WTC11 (cell line): Measurements from ENCODE around the gene ZGPAT. TPM values are rescaled to one million over a fixed set of nuclear protein-coding genes. Genes with fewer than 3 reads are reported as not detected.

Source experiments
- ATAC-seq: fragments of 200-7000 bp; cut with Tn5 transposase; 2 replicates; pipeline ENCODE4 v1.10.0; 2021; ENCODE audit warnings: mild to moderate bottlenecking, moderate library complexity
- CTCF ChIA-PET: fragments of 300-600 bp; sonication (Branson Sonifier 250); formaldehyde crosslinking; loops from one replicate; lab custom pipeline; 2021; ENCODE audit warnings: antibody characterized with exemption; lab: Charles Lee
- POLR2A ChIA-PET: fragments of 350-600 bp; sonication (Branson Sonifier 250); formaldehyde crosslinking; loops from one replicate; lab custom pipeline; 2021; ENCODE audit warnings: antibody characterized with exemption; lab: Charles Lee
- DNase-seq: peaks from one replicate; pipeline ENCODE4 v3.0.0; 2021; ENCODE audit warnings: low spot score
- H3K27ac Mint-ChIP-seq: 2 replicates; pipeline ENCODE4 v1.8.0; 2021; ENCODE audit warnings: mixed read lengths
- H3K27me3 Mint-ChIP-seq: 2 replicates; pipeline ENCODE4 v1.8.0; 2021; ENCODE audit warnings: low read depth, mild to moderate bottlenecking, moderate library complexity, mixed read lengths
- H3K36me3 Mint-ChIP-seq: 2 replicates; pipeline ENCODE4 v1.8.0; 2021; ENCODE audit warnings: mixed read lengths
- H3K4me1 Mint-ChIP-seq: 2 replicates; pipeline ENCODE4 v1.8.0; 2022; ENCODE audit warnings: mixed read lengths
- H3K4me3 Mint-ChIP-seq: 2 replicates; pipeline ENCODE4 v1.8.0; 2021; ENCODE audit warnings: mild to moderate bottlenecking, moderate library complexity, mixed read lengths
- H3K9me3 Mint-ChIP-seq: 2 replicates; pipeline ENCODE4 v1.8.0; 2021; ENCODE audit warnings: mixed read lengths
- FOXP1 ChIP-seq: sonication (generic); formaldehyde crosslinking; IDR thresholded peaks from 2 replicates; pipeline ENCODE4 v1.8.0; 2022; ENCODE audit warnings: missing genetic modification reagents, mild to moderate bottlenecking, moderate library complexity, borderline replicate concordance
- HMGA2 ChIP-seq: fragments of 250-450 bp; sonication (Bioruptor Pico); IDR thresholded peaks from 2 replicates; pipeline ENCODE4 v1.4.0; 2021; ENCODE audit warnings: mild to moderate bottlenecking, moderate library complexity
- NR3C1 ChIP-seq: sonication (generic); formaldehyde crosslinking; conservative IDR thresholded peaks from 2 replicates; pipeline ENCODE4 v1.8.1; 2023; ENCODE audit warnings: low read depth, mild to moderate bottlenecking, missing genetic modification reagents
- RELA ChIP-seq: sonication (generic); formaldehyde crosslinking; IDR thresholded peaks from 2 replicates; pipeline ENCODE4 v1.8.1; 2022; ENCODE audit warnings: missing genetic modification reagents, mild to moderate bottlenecking, borderline replicate concordance
- TEAD4 ChIP-seq: sonication (generic); formaldehyde crosslinking; IDR thresholded peaks from 2 replicates; pipeline ENCODE4 v1.8.0; 2022; ENCODE audit warnings: mild to moderate bottlenecking, missing genetic modification reagents
- ZNF138 ChIP-seq: sonication (generic); formaldehyde crosslinking; conservative IDR thresholded peaks from 2 replicates; pipeline ENCODE4 v1.8.1; 2022; ENCODE audit warnings: mild to moderate bottlenecking, moderate library complexity, missing genetic modification reagents
- ZNF232 ChIP-seq: sonication (generic); formaldehyde crosslinking; IDR thresholded peaks from 2 replicates; pipeline ENCODE4 v1.8.0; 2022; ENCODE audit warnings: mild to moderate bottlenecking, missing genetic modification reagents
- ZNF317 ChIP-seq: sonication (generic); formaldehyde crosslinking; IDR thresholded peaks from 2 replicates; pipeline ENCODE4 v1.8.1; 2023; ENCODE audit warnings: low read depth, mild to moderate bottlenecking, moderate library complexity, missing genetic modification reagents, borderline replicate concordance
- total RNA-seq: library from RNA; stranded (reverse); gene quantifications from 3 replicates; pipeline ENCODE4 v1.2.3, GENCODE V29; 2021
- TF ChIP-seq, protein P1 (sequence below): sonication (generic); formaldehyde crosslinking; IDR thresholded peaks from 2 replicates; pipeline ENCODE4 v1.8.1; 2023; ENCODE audit warnings: mild to moderate bottlenecking, missing genetic modification reagents
- TF ChIP-seq, protein P2 (sequence below): sonication (generic); formaldehyde crosslinking; IDR thresholded peaks from 2 replicates; pipeline ENCODE4 v1.8.1; 2022; ENCODE audit warnings: mild to moderate bottlenecking, missing genetic modification reagents, moderate library complexity, borderline replicate concordance
- TF ChIP-seq, protein P3 (sequence below): fragments of 250-450 bp; sonication (Bioruptor Pico); IDR thresholded peaks from 2 replicates; pipeline ENCODE4 v1.9.0; 2021; ENCODE audit warnings: mild to moderate bottlenecking
- TF ChIP-seq, protein P4 (sequence below): sonication (generic); formaldehyde crosslinking; IDR thresholded peaks from 2 replicates; pipeline ENCODE4 v1.8.0; 2022; ENCODE audit warnings: missing genetic modification reagents
- TF ChIP-seq, protein P5 (sequence below): sonication (generic); formaldehyde crosslinking; IDR thresholded peaks from 2 replicates; pipeline ENCODE4 v1.8.0; 2022; ENCODE audit warnings: mild to moderate bottlenecking, missing genetic modification reagents
- TF ChIP-seq, protein P6 (sequence below): fragments of 250-450 bp; sonication (Bioruptor Pico); conservative IDR thresholded peaks from 2 replicates; pipeline ENCODE4 v1.9.0; 2021; ENCODE audit warnings: mild to moderate bottlenecking

The ZGPAT gene
- total RNA-seq, 1 experiment from 2014 or later, result 28.3 TPM

DNA sequence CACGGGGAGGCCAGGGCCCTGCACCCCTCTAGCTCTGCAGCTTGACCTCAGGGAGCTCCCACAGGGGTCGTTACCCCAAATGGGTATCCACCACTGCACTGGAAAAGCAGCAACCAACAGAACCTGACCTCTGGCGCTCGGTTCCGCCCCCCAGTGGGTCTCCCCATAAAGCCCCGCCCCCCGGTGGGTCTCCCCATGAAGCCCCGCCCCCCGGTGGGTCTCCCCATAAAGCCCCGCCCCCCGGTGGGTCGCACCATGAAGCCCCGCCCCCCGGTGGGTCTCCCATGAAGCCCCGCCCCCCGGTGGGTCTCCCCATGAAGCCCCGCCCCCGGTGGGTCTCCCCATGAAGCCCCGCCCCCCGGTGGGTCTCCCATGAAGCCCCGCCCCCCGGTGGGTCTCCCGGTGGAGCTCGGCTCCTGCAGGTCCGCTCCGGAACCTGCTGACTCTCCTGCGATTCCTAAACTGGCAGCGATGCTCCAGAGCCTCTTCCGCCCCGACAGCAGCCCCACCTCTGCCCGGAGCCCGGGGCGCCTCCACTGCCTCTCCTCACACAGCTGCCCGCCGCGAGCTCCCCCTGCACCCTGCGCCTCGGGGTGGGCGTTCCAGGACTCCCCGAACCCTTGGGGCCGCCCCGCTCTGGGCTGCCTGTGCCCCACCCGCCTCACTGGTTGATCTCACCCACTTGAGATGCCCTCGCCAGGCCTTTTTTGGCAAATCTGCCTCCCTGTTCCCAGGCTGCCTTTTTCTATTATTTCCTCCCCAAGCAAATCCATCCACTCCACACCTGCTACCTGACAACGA lies 43.8 kb downstream of the ZGPAT start:
- no peaks in the 10 kb centered on the region for H3K36me3 Mint-ChIP-seq
- no peak overlapping the region for H3K4me3 Mint-ChIP-seq
- H3K27me3 Mint-ChIP-seq, result no peaks in the 10 kb centered on the region
- TF ChIP-seq, protein P1, sequence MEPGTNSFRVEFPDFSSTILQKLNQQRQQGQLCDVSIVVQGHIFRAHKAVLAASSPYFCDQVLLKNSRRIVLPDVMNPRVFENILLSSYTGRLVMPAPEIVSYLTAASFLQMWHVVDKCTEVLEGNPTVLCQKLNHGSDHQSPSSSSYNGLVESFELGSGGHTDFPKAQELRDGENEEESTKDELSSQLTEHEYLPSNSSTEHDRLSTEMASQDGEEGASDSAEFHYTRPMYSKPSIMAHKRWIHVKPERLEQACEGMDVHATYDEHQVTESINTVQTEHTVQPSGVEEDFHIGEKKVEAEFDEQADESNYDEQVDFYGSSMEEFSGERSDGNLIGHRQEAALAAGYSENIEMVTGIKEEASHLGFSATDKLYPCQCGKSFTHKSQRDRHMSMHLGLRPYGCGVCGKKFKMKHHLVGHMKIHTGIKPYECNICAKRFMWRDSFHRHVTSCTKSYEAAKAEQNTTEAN, result no peak
- TF ChIP-seq RELA, result no peak
- no peak for TF ChIP-seq ZNF317 (CRISPR knock-in tag)
- TF ChIP-seq, protein P2, sequence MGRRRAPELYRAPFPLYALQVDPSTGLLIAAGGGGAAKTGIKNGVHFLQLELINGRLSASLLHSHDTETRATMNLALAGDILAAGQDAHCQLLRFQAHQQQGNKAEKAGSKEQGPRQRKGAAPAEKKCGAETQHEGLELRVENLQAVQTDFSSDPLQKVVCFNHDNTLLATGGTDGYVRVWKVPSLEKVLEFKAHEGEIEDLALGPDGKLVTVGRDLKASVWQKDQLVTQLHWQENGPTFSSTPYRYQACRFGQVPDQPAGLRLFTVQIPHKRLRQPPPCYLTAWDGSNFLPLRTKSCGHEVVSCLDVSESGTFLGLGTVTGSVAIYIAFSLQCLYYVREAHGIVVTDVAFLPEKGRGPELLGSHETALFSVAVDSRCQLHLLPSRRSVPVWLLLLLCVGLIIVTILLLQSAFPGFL (CRISPR knock-in tag), result no peak
- TF ChIP-seq ZNF138 (CRISPR knock-in tag), result no peak
- no peak for TF ChIP-seq HMGA2 (CRISPR knock-in tag)
- no peak for TF ChIP-seq TEAD4 (CRISPR knock-in tag)
- TF ChIP-seq ZNF232 (CRISPR knock-in tag), result no peak
- ChIA-PET CTCF (interaction anchor here (0.6 to 4.3 kb wide), 7 partner anchors 10 to 369 kb away, joined by 3 to 29 read pairs (median 4); no protein-coding TSS in a partner anchor), POLR2A (no interaction called here)
- ATAC-seq (no peak; the same call in 1 of the 2 replicates), DNase-seq (peak; percentile 57)
- peak overlapping the region; percentile 79 for H3K27ac Mint-ChIP-seq
- H3K9me3 Mint-ChIP-seq, result no peaks in the 10 kb centered on the region
- peaks cover 10% of the 10 kb centered on the region for H3K4me1 Mint-ChIP-seq

DNA sequence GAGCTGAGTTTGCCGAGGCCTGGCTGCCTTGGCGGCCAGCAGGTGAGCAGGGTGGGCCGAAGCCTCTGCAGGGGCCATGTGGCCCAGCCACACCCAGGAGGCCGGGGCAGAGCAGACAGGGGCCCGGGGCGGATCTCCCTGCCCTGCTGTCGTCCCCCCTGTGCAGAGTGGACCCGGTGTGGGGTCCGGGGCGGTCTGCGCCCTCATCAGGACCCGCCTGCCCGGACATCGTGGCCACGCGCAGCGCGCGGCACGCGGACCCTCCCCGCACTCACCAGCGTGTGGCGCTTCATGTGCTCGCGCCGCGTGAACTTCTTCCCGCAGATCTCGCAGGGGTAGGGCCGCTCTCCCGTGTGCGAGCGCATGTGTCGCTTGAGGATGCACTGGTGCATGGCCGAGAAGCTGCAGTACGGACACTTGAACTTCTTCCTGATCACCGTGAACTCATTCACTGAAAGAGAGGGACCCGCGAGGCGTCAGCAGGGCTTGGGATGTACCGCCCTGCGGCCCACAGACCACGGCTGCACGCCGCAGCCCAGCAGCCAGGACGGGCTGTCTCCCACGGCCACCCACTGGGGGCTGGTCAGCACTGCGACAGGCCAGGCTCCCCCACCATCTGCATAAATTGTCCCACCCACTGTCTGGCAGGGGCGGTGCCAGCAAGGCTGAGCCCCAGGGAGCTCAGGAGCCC lies 44.7 kb downstream of the ZGPAT start:
- H3K9me3 Mint-ChIP-seq, result no peaks in the 10 kb centered on the region
- TF ChIP-seq, protein P3, sequence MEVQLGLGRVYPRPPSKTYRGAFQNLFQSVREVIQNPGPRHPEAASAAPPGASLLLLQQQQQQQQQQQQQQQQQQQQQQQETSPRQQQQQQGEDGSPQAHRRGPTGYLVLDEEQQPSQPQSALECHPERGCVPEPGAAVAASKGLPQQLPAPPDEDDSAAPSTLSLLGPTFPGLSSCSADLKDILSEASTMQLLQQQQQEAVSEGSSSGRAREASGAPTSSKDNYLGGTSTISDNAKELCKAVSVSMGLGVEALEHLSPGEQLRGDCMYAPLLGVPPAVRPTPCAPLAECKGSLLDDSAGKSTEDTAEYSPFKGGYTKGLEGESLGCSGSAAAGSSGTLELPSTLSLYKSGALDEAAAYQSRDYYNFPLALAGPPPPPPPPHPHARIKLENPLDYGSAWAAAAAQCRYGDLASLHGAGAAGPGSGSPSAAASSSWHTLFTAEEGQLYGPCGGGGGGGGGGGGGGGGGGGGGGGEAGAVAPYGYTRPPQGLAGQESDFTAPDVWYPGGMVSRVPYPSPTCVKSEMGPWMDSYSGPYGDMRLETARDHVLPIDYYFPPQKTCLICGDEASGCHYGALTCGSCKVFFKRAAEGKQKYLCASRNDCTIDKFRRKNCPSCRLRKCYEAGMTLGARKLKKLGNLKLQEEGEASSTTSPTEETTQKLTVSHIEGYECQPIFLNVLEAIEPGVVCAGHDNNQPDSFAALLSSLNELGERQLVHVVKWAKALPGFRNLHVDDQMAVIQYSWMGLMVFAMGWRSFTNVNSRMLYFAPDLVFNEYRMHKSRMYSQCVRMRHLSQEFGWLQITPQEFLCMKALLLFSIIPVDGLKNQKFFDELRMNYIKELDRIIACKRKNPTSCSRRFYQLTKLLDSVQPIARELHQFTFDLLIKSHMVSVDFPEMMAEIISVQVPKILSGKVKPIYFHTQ (CRISPR knock-in tag), result no peak
- 0 out of 2 replicates have a peak, but pooled peaks have one; percentile 40 for TF ChIP-seq FOXP1 (CRISPR knock-in tag)
- no peak for TF ChIP-seq ZNF232 (CRISPR knock-in tag)
- TF ChIP-seq, protein P4, sequence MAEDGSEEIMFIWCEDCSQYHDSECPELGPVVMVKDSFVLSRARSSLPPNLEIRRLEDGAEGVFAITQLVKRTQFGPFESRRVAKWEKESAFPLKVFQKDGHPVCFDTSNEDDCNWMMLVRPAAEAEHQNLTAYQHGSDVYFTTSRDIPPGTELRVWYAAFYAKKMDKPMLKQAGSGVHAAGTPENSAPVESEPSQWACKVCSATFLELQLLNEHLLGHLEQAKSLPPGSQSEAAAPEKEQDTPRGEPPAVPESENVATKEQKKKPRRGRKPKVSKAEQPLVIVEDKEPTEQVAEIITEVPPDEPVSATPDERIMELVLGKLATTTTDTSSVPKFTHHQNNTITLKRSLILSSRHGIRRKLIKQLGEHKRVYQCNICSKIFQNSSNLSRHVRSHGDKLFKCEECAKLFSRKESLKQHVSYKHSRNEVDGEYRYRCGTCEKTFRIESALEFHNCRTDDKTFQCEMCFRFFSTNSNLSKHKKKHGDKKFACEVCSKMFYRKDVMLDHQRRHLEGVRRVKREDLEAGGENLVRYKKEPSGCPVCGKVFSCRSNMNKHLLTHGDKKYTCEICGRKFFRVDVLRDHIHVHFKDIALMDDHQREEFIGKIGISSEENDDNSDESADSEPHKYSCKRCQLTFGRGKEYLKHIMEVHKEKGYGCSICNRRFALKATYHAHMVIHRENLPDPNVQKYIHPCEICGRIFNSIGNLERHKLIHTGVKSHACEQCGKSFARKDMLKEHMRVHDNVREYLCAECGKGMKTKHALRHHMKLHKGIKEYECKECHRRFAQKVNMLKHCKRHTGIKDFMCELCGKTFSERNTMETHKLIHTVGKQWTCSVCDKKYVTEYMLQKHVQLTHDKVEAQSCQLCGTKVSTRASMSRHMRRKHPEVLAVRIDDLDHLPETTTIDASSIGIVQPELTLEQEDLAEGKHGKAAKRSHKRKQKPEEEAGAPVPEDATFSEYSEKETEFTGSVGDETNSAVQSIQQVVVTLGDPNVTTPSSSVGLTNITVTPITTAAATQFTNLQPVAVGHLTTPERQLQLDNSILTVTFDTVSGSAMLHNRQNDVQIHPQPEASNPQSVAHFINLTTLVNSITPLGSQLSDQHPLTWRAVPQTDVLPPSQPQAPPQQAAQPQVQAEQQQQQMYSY (CRISPR knock-in tag), result no peak
- TF ChIP-seq NR3C1 (CRISPR knock-in tag), result no peak
- TF ChIP-seq, protein P5, sequence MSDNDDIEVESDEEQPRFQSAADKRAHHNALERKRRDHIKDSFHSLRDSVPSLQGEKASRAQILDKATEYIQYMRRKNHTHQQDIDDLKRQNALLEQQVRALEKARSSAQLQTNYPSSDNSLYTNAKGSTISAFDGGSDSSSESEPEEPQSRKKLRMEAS (CRISPR knock-in tag), result peak; percentile 50; the same call in 1 of the 2 replicates
- TF ChIP-seq, protein P6, sequence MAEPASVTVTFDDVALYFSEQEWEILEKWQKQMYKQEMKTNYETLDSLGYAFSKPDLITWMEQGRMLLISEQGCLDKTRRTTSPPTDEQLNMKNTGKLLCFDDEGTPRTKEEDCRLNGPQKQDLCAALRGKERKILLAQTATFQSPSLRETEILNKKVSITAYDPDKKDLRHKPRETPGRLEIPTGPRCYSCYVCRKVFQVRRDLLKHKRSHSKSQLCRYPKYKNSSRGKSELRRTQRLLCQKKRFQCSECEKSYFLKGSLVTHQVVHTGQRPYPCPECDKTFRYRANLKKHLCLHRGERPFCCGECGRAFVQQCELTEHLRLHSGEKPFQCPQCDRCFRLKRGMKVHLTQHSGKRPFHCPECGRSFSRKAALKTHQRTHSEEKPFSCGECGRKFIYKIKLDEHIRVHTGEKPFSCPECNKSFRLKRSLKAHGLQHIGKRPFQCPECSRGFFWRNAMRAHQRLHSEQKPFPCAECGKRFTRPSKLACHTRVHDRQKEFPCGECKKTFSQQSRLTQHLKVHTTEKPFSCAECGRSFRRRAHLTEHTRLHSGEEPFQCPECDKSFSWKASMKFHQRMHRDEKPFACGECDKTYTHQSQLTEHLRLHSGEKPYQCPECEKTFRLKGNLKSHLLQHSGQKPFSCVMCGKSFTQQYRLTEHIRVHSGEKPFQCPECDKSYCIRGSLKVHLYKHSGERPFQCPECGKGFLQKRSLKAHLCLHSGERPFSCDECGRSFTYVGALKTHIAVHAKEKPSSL (CRISPR knock-in tag), result no peak
- CTCF ChIA-PET, result interaction anchor here (0.9 to 4.3 kb wide), 4 partner anchors 12 to 228 kb away, joined by 3 to 29 read pairs (median 3); no protein-coding TSS in a partner anchor
- H3K36me3 Mint-ChIP-seq, result no peaks in the 10 kb centered on the region
- H3K4me1 Mint-ChIP-seq, result peaks cover 10% of the 10 kb centered on the region
- H3K27me3 Mint-ChIP-seq, result no peaks in the 10 kb centered on the region
- H3K27ac Mint-ChIP-seq, result no peak overlapping the region
- peak; percentile 13; the same call in 1 of the 2 replicates for ATAC-seq
- no peak overlapping the region for H3K4me3 Mint-ChIP-seq
- POLR2A ChIA-PET, result no interaction called here
- DNase-seq, result peak; percentile 39
